NCI-H2171 (cell line): ENCODE results near the gene MRPL38.
"Not testable (repeated sequence)": the region's sequence is repeated elsewhere in the genome, so short reads cannot be mapped to it uniquely, and the experiment has no call there.

Source experiments
- DNase-seq: peaks from one replicate; lab custom pipeline; 2025; lab: John Stamatoyannopoulos, UW

The MRPL38 gene

DNA sequence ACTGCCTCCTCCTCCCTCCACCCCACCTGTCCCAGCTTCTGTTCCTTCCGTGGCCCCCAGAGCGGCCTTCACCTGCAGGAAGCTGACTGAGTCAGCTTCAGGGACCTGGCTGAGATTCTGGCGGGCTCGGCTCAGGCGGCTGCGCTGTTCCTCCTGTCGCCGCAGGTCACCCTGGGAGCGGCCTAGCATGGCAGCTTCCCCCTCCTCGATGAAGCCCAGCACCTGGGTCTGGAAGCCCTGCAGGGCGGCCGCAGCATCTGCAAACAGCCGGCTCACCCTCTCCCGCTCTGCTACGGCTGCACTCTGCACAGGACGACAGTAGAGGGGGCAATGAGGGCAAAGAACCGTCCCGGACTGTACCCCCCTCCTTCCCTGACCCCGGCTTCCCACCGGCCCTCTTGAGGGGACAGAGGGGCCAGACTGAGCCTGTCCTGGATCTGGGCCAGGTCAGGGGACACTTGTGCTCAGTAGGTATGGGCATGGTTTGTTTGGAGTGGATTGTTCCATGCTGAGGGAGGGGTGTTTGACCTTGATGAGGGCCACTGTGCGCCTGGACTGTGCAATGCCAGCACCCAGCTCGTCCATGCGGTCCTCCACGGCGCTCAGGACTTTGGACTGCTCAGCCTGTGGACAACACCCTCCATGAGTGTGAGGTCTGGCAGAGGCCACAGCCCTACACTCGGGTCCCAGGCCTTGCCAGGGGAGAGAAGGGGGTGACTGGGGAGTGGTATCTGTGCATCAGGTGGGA lies 28.3 kb downstream of the MRPL38 start:
- peak; percentile 82 for DNase-seq

DNA sequence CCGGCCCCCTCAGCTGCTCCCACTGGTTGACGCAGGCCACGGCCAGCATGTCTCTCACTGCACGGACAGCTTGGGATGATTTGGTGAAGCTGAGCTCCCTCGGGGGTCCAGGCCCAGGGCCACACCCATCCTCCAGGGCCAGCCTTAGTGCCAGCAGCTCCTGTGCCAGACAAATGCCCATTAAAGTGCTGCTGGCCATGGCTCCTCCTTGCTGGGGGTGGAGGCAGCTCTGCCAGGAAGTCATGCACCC lies 28.8 kb downstream of the MRPL38 start:
- DNase-seq, result no peak

DNA sequence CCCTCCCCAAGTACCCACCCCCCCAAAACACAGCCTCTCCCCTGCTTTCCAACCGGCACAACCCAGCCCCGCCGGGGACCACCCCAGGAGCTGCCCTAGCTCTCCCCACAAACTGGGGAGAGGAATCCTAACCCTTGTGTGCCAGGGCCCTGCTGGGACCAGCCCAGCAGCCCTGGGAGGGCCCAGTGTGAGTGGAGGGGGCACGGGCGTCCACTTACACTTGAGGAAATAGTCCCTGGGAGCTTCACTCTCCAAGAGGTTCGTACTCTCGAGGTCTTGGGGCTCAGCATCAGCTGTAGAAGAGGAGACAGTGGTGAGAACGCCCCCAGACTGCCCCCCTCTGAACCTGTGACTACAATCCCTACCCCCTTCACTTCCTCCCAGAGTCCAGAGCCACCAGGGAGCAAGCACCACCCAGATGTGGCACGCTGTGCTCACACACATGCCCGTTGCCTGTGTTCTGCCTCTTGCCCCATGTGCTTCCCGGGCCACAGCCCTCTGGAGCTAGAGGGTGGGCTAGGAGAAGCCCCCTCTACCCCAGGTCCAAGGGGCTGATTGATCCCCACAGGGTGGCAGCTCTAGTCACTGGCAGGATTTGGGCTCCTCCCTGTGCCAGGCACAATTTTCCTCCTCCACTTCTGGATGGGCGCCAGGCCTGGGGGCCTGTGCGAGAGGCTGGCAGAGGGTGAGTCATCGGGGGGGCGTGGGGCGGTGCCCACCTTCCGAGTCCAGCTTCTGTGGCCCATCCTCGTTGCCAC lies 29.3 kb downstream of the MRPL38 start:
- no peak for DNase-seq

DNA sequence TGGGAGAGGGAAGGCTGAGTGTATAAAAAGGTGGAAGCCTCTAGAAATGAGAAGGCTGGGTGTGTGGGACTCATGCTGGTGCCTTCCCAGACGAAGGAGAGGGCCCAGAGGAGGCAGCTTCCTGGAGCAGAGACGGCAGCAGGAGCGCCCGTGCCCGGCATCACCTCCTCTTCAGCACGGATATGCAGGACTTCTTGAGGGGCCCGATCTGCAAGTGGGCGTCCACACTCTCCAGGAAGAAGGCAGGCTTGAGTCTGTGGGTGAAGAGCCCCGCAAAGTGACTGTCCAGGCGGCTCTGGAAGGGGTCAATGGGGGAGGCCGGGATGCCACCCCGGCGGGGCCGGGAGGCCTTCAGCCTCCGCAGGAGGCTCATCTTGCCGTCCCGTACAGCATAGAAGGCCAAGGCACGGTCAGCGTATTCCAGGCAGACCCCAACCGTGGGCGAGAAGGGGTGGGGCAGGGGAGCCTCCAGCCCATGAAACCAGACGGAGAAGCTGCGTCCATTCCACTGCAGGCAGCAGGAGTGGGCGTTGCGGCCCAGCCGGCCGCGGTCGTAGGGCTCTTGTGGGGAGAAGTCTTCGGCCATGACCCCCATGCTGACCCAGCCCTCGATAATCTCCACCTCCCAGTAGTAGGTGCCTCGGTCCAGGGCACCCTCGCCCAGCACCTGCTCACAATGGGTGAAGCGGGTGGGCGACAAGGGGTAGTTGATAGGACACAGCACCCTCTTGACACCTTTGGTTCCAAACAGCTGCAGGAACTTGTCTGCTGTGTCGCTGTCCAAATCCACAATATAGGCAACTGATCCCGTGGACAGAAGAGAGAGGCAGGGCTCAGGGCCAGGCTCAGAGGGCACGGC lies 30.1 kb downstream of the MRPL38 start:
- no peak for DNase-seq

DNA sequence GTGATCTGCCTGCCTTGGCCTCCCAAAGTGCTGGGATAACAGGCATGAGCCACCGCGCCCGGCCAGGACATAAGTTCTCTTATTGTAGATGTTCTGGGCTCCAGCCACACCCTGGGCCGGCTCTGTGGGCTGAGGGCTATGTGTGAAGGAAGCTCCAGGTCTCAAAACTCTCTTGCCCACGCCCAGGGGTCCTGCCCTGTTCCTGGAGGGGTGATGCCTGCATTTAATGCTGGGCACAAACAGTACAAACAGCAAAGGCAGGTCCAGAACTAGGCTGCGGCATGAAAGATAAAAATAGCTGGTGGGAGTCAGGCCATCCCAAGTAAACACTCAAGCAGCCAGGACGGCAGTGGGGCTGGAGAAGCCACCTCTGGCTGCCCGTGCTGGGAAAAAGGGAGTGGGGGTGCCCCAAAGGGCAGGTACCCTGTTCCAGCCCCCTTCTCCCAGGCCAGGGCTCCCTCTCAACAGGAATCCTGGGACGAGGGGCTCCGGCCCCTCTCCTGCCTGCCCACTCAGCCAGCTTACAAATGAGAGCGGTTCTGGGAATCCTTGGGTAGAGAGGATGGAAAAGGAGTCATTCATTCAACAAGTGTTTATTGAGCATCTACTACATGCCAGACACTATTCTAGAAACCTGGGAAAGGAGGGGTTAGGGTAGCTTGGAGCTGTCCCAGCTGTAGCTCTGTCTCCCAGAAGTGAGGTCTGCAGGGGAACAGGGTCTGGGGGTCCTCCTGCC lies 30.9 kb downstream of the MRPL38 start:
- no peak for DNase-seq

DNA sequence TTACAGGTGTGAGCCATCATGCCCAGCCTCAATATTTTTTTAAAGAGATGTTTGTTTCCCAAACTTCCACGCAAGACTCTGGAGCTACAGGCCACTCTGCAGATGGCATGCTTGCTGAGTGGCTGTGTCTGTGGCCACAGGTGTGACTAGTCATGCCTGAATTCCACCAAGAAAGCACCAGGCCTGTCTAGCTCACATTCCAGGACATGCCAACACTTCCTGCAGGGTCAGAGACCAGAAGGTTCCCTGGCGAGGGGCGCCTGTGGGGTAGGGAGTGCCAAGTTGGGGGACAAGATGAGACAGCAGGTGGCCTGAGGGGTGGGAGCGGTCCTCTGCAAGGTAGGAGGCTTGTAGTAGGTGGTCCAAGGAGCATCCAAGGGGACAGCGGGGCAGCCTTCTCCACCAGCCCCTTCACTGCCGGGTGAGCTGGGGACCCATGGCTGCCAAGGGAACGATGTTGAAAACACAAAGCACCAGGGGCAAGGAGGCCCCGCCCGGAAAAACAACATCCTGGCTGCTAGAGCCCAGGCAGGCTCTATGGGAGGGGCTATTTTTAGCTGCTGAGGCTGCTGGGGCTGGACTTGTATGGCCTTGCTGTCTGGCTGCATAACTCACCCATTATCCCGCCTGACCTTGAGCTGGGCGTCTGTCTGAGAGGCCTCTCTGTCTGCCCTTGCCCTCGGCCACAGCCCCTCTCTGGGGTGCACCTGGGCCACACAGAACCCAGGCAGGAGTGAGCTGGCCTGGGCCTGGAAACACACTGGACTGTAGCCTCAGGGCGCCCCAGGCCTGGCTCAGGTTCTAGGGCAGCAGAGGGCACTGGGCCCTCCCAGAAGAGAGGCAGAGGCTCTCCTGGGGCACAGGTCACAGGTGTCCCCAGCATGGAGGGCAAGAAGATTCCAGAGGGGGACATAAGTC lies 32.0 kb downstream of the MRPL38 start:
- no peak for DNase-seq

DNA sequence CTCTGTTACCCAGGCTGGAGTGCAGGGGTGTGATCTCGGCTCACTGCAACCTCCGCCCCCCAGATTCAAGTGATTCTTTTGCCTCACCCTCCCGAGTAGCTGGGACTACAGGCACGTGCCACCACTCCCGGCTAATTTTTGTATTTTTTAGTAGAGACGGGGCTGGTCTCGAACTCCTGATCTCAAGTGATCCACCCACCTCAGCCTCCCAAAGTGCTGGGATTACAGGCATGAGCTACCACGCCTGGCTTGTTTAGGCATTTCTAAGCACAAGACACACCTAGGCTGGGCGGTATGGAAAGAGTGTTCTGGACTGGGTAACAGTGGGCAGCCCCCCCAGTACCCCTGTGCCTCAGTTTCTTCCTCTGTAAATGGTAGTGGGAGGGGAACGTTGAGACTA lies 34.5 kb downstream of the MRPL38 start:
- DNase-seq, result not testable (repeated sequence)

DNA sequence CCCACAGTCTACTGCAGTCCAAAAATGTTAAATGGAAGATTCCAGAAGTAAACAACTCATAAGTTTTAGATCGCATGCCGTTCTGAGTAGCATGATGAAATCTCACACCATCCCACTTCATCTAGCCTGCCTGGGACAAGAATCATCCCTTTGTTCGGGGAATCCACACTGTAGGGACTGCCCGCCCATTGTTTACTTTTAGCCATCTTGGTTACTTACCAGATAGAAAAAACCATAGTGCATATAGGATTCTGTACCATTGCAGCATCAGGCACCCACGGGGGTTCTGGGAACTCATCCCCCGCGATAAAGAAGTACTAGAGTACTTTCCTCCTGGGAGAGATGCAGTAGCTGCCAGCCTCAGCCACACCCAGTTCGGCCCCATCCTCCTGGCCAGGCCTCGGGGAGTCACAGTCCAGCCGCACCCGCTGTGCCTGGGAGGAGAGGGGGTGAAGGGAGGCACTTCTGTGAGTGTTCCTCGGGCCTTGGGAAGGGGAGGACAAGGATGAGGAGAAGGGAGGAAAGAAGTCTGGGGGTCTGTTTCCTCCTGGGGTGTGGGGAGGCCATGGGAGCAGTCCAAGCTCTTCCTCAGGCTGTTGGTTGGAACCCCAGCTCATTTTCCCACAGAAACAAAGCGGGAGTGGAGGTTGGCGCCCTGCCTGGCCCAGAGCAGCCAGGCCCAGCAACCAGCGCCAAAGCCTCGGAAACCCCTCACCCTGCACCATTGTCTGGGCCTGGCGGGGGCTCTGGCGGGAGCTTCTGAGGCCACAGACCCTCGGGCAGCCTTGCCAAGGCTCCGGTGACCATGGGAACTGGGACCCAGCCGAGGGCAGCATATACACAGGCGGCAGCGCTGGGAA lies 35.2 kb downstream of the MRPL38 start:
- no peak for DNase-seq

DNA sequence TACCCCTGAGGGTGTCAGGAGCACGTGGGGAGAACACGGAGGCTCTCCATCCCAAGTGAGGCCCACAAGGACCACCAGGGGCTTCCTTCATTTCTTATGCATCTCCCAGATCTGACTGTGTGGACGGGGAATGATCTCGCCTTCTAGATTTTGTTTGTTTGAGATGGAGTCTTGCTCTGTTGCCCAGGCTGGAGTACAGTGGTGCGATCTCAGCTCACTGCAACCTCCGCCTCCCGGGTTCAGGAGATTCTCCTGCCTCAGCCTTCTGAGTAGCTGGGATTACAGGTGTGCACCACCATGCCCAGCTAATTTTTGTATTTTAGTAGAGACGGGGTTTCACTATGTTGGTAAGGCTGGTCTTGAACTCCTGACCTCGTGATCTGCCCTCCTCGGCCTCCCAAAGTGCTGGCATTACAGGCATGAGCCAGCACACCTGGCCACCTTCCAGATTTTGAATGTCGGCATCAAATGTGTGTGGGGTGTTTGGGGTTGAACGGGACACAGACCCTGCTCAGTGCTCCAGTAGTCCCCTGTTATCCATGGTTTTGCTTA lies 35.9 kb downstream of the MRPL38 start:
- not testable (repeated sequence) for DNase-seq

DNA sequence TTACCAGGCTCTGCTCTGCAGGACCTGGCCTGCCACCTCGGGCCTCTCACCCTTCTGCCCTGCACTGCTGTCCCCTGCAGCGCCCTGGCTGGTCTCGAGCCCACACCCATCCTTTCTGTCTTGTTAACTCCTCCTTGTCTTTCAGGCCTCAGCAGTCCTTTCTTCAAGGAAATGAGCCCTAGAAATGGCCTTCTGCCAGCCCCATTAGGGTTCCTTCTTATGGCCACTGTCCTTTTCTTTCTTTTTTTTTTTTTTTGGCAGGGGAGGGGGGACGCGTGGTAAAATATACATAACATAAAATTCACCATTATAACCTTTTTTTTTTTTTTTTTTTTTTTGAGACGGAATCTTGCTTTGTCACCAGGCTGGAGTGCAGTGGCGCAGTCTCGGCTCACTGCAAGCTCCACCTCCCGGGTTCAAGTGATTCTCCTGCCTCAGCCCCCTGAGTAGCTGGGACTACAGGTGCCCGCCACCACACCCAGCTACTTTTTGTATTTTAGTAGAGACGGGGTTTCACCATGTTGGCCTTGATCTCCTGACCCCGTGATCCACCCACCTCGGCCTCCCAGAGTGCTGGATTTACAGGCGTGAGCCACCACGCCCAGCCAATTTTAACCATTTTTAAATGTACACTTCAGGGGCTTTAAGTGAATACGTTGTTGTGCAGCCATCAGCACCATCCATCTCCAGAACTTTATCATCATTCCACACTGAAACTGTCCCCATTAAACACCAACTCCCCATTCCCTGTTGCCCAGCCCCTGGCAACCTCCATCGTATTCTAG lies 39.1 kb downstream of the MRPL38 start:
- DNase-seq, result not testable (repeated sequence)

DNA sequence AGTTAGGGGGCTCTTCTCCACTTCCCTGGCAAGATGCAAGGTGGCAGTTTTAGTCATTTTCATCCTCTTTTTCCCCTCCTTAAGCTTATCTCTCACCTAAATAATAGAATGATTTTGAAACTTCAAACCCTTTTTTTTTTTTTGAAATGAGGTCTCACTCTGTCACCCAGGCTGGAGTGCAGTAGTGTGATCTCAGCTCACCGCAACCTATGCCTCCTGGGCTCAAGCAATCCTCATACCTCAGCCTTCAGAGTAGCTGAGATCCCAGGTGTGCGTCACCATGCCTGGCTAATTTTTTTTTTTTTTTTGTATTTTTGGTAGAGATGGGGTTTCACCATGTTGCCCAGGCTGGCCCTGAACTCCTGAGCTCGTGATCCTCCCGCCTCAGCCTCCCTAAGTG lies 39.8 kb downstream of the MRPL38 start:
- DNase-seq, result not testable (repeated sequence)

DNA sequence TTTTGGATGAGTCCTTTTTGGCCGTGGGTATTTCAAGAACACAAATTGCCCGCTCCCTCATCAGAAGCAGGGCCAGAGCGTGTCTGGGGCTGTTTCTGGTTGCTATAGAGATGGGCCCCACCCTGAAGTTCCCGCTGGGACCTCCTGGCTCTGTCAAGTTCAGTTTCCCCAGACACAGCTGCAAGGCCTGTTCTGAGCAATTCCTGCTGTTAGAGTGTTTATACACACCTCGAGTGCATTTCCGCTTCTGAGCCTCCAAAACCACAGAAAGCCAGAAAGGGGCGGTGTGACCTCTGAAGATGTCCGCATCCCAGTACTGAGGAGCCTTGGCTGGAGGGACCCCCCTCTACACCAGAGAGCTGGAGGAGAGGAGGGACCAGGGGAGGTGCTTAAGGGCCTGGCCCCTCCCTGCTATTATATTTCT lies 40.2 kb downstream of the MRPL38 start:
- DNase-seq, result peak; percentile 48

DNA sequence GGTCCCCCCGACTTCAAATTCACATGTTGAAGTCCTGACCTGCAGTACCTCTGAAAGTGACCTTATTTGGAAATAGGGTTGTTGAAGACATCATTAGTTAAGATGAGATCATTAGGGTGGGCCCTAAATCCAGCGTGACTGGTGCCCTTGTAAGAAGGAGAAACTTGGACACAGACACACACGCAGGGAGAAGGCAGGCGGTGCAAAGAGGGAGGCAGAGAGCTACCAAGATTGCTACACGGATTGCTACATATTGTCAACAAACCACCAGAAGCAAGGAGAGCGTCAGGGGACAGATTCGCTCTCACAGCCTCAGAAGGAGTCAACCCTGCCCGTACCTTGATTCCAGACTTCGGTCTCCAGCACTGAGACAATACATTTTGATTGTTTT lies 42.8 kb downstream of the MRPL38 start:
- no peak for DNase-seq

DNA sequence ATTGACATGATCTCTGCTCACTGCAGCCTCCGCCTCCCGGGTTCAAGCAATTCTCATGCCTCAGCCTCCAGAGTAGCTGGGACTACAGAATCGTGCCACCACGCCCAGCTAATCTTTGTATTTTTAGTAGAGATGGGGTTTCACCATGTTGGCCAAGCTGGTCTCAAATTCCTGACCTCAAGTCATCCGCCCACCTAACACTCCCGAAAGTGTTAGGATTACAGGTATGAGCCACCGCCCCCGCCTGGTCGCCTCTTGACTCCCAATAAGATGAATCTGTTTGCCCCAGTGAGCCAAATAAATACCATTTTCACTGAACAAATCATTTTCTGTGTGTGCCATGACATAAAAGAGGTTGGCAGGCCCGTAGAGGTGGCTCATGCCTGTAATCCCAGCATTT lies 45.3 kb downstream of the MRPL38 start:
- not testable (repeated sequence) for DNase-seq

DNA sequence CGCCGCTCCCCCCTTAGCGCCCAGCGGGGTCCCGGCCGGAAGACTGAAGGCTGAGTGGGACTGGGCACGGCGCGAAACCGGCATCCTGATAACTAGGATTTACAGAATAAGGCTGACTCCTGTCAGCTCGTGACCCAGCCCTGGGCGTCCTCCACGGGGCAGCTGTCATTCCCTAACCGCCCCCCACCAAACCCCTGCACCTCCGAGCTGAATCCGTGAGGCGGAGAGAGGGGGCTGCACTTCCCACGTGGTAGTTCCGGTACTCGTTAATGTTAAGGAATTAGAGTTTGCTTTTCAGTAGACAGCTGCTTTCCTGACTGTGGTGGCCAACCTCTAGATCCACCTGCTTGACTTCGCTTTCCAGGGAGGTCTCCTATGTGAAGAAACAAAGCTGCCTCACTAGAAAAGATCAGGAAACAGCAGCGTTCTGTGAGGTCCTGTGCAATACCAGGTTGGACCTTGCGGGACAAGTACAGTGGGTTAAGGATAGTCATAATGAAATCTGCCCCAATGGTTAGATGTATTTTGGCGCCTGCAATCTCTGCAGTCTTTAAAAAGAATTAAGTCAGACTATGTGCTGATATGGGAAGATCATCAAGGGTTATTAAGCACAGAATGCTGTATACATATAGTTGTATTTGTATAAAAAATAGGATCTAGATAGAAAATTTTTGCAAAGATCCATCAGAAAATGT lies 48.5 kb downstream of the MRPL38 start:
- DNase-seq, result no peak

DNA sequence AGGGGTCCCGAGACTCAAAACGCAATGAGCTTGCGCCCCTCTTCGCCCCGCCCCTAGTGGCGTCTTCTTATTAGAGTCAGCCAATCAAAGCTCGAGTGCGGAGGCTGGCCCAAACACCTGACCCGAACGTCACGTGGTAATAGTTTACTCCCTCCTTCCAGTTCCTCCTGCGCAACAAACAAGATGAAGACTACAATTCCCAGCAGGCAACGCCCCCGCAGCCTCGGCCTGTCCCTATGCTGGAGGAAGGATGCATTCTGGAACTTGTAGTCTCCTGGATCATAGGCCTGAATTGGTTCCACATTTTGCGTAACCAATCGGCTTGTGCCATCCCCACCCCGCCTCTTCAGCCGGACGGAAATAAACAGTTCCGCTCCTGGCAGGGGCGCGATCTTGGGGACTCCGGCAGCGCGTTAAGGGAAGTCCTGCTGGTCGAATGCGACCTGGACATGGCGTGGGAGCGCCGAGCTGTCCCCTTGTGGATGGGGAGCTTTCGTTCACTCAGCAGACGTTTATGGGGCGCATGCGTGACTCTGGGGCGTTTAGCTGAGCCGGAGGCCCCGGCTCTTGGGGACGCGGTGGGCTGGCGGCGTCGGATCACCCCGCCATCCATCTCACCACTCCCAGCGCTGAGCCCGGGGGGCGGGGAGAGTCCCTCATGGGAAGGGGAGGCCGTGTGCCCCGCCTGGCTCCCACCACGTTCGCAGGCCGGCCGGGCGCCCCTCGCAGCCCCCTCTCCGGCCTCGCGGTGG lies 49.2 kb downstream of the MRPL38 start, which contains the start of gene WBP2:
Gene WBP2 (minus strand): TSS at position 26 of the 752 bp plus-strand sequence. CDS start 38 bp downstream, outside the sequence.
- peak; percentile 99 for DNase-seq

DNA sequence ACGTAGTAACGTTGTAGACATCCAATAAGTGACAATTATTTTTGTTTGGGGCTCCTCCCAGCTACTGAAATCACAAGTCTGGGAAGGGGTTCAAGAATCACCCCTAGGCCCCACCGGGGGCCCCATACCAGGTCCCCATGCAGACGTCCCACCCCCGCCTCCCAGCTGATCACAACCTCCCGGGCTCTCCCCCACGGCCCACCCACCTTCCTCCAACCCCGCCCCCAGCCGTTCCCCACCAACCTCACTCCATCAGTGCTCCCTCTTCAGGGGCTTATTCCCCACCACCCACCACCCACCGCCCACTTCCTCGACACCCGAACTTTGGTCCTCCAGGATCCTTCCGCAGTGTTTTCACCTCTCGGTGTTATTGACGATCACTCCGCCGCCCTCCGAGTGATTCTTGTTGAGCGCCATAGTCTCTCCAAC lies 49.8 kb downstream of the MRPL38 start:
- no peak for DNase-seq
